Measurements from ENCODE around the gene ZDHHC8. TPM values are rescaled to one million over a fixed set of nuclear protein-coding genes. Genes with fewer than 3 reads are reported as not detected.

The ZDHHC8 gene
- total and polyA plus RNA-seq, 8 donors = 20.0 to 51.8 (median 27.8) TPM

DNA sequence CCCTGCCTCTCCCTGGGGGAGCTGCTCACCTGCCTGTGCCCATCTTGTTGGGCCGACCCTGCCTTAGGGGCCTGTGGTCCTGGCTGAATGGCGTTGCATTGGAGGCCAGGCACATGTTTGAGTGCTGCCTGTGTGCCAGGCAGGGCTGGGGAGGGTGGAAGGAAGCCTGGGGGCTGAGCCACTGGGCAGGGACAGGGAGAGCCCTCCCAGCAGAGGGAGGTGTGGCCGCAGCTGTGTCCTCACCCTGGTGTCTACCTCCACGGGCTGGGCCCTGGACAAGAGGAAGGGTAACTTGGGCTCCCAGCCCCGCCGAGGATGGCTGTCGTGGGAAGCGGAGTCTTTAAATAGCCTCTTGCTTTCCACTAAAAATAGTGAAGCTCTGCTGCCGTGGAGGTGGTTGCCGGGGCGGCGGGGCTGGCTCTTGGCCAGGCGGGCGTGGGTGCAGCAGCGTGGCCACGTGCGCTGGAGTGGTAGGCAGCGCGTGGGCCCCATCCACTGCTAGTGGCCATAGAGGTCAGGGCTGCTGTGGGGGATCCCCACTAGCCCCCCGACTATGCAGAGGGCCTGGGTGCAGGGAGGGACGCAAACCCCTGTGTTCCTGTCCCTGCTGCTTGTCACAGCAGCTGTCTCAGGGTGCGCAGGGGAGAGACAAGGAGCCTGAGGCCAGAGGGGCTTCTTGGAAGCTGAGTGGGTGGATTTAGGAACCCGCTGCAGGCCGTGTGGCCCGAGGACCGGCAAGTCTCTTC lies 6.2 kb downstream of the ZDHHC8 start:
- intact Hi-C loops (cut with DNase I) = no loop called here
- FAIRE-seq = no peak
- no peaks in the 10 kb centered on the region for H3K36me3 ChIP-seq
- no peak for ATAC-seq
- no peaks in the 10 kb centered on the region for H3K9me3 ChIP-seq
- DNase-seq = no peak
- H3K27ac ChIP-seq = no peak overlapping the region
- WGBS, 2 donors = 63 to 71% methylated on average over 25 to 26 of the region's 26 CpGs
- peaks cover 0 to 2% (median under 1%) of the 10 kb centered on the region in 3 donors for H3K4me1 ChIP-seq
- no peak overlapping the region for H3K4me3 ChIP-seq
- H3K27me3 ChIP-seq = no peaks in the 10 kb centered on the region
- TF ChIP-seq, protein P1, sequence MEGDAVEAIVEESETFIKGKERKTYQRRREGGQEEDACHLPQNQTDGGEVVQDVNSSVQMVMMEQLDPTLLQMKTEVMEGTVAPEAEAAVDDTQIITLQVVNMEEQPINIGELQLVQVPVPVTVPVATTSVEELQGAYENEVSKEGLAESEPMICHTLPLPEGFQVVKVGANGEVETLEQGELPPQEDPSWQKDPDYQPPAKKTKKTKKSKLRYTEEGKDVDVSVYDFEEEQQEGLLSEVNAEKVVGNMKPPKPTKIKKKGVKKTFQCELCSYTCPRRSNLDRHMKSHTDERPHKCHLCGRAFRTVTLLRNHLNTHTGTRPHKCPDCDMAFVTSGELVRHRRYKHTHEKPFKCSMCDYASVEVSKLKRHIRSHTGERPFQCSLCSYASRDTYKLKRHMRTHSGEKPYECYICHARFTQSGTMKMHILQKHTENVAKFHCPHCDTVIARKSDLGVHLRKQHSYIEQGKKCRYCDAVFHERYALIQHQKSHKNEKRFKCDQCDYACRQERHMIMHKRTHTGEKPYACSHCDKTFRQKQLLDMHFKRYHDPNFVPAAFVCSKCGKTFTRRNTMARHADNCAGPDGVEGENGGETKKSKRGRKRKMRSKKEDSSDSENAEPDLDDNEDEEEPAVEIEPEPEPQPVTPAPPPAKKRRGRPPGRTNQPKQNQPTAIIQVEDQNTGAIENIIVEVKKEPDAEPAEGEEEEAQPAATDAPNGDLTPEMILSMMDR (IDR thresholded peaks at IDR 0.05) = no peak

DNA sequence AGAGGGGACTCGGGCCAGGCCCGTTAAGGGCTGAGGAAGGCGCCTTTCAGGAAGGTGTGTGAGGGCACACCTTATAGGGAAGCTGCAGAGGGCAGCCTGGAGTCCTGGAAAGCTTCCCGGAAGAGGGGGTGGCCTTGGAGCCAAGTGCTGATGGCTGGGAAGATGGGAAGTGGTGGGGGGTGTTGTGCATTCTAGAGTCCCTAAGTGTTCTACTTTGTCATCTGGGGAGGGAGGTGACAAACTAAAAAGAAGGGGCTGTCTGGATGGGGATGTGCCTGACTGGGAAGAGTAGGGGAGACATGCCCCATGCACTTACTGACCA lies 6.8 kb downstream of the ZDHHC8 start:
- Histone ChIP-seq H3K27ac (no peak overlapping the region), H3K4me3 (no peak overlapping the region), H3K36me3 (no peaks in the 10 kb centered on the region), H3K9me3 (no peaks in the 10 kb centered on the region), H3K27me3 (no peaks in the 10 kb centered on the region), H3K4me1 (no peaks in the 10 kb centered on the region)
- ATAC-seq (no peak), DNase-seq (no peak), FAIRE-seq (no peak)
- intact Hi-C loops (cut with DNase I) = no loop called here
- TF ChIP-seq, protein P1 (IDR thresholded peaks at IDR 0.05) = no peak
- WGBS, 2 donors = 61 to 63% methylated on average over 4 of the region's 4 CpGs

DNA sequence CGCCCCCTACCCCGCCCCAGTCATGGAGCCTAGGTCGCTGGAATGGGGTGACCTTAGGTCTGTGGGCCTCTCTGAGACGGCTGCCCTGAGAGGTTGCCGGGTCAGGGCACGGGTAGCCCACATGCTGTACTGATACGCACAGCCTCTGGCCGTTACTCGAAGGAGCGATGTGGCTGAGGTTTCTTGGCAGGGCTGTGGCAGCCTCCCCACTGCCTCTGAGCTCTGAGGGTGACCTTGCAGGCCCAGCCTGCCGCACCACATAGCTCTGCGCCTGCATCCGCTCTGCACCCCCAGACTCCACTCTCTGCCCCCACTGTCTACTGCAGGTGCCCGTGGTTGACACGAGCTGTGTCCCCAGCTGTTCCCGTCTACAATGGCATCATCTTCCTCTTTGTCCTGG lies 7.3 kb downstream of the ZDHHC8 start:
- Histone ChIP-seq H3K27me3 (no peaks in the 10 kb centered on the region), H3K36me3 (no peaks in the 10 kb centered on the region), H3K27ac (no peak overlapping the region), H3K4me3 (no peak overlapping the region), H3K4me1 (no peaks in the 10 kb centered on the region), H3K9me3 (no peaks in the 10 kb centered on the region)
- intact Hi-C loops (cut with DNase I) = no loop called here
- FAIRE-seq (no peak), ATAC-seq (no peak), DNase-seq (peak in 1 of 6 donors; percentile 43)
- TF ChIP-seq, protein P1 (IDR thresholded peaks at IDR 0.05) = no peak
- 90 to 92% methylated on average over 15 to 16 of the region's 16 CpGs for WGBS, 2 donors

DNA sequence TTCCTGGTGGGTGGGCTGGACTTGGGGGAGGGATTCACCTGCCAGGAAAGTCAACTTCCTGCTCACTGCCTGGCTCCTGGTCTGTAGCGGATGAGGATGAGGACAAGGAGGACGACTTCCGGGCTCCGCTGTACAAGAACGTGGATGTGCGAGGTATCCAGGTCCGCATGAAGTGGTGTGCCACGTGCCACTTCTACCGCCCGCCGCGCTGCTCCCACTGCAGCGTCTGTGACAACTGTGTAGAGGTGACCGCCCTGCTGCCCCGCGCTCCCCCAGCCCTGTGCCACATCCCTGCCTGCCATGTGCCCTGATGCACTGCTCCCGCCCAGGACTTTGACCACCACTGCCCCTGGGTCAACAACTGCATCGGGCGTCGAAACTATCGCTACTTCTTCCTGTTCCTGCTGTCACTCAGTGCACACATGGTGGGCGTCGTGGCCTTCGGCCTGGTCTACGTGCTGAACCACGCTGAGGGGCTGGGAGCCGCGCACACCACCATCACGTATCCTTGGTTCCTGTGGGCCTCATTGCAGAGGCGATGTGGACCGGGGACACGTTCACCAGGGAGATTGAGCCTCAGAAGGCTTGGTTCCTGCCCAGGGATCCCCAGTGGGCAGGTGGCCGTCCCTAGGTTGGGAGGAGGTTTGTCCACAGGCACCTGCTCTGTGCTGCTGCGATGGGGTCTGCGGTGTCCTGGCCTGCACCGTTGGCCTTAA lies 7.9 kb downstream of the ZDHHC8 start:
- 92 to 93% methylated on average over 36 of the region's 36 CpGs for WGBS, 2 donors
- no peak for ATAC-seq
- Histone ChIP-seq H3K27me3 (no peaks in the 10 kb centered on the region), H3K9me3 (no peaks in the 10 kb centered on the region), H3K36me3 (no peaks in the 10 kb centered on the region), H3K4me1 (no peaks in the 10 kb centered on the region), H3K27ac (no peak overlapping the region), H3K4me3 (no peak overlapping the region)
- FAIRE-seq = no peak
- TF ChIP-seq, protein P1 (IDR thresholded peaks at IDR 0.05) = no peak
- peak in 1 of 6 donors; percentile 60 for DNase-seq
- intact Hi-C loops (cut with DNase I) = loop anchor here in 1 of 3 donors (10.0 kb wide), 1 partner anchor 115 kb away; no protein-coding TSS in a partner anchor

DNA sequence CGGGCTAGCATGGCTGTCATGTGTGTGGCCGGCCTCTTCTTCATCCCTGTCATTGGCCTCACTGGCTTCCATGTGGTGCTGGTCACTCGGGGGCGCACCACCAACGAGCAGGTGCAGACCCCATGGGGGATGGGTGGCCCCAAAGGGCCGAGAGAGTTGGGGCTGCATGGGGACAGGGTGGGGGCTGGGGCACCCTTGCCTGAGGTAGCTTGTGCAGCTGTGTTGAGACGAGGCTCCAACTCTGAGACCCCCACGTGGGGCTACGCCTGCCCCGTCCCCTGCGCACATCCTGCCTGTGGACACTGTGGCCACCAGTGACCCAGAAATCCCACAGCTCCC lies 8.5 kb downstream of the ZDHHC8 start:
- Histone ChIP-seq H3K27ac (no peak overlapping the region), H3K36me3 (no peaks in the 10 kb centered on the region), H3K4me1 (no peaks in the 10 kb centered on the region), H3K9me3 (no peaks in the 10 kb centered on the region), H3K4me3 (no peak overlapping the region), H3K27me3 (no peaks in the 10 kb centered on the region)
- intact Hi-C loops (cut with DNase I) = loop anchor here in 1 of 3 donors (10.0 kb wide), 1 partner anchor 115 kb away; no protein-coding TSS in a partner anchor
- FAIRE-seq (no peak), ATAC-seq (no peak), DNase-seq (peak in 1 of 6 donors; percentile 51)
- WGBS, 2 donors = 87 to 90% methylated on average over 11 of the region's 11 CpGs
- TF ChIP-seq, protein P1 (IDR thresholded peaks at IDR 0.05) = no peak

Data from pancreas (tissue), 10 donors.